GM21717 (cell line): ENCODE results near the gene ARHGEF18.
A peak's percentile ranks its signal among the peaks of the same experiment; 100 is the strongest.
"Not testable (repeated sequence)": the region's sequence is repeated elsewhere in the genome, so short reads cannot be mapped to it uniquely, and the experiment has no call there.

Experiments used
- ATAC-seq: cut with Tn5 transposase; IDR thresholded peaks from one replicate; pipeline ENCODE4 v1.9.1; 2021; ENCODE audit warnings: mild to moderate bottlenecking, moderate library complexity; ENCODE audit not compliant: unreplicated experiment

Gene ARHGEF18

GRCh38 chr19:7348587-7349230 lies at the start of gene ARHGEF18:
ARHGEF18 (plus strand) TSS chr19:7348937; CDS start chr19:7362891, 13,954 bp downstream.
- ATAC-seq: no peak

- no peak for ATAC-seq
These were observed 47.2 kb upstream of the ARHGEF18 start for GRCh38 chr19:7301525-7301924.

GRCh38 chr19:7303470-7303869 lies 45.3 kb upstream of the ARHGEF18 start:
- ATAC-seq: no peak

- ATAC-seq: no peak
These were observed 44.5 kb upstream of the ARHGEF18 start for GRCh38 chr19:7304200-7304599.

- ATAC-seq: no peak
These were observed 41.0 kb upstream of the ARHGEF18 start for GRCh38 chr19:7307590-7308218.

GRCh38 chr19:7308327-7308726 lies 40.4 kb upstream of the ARHGEF18 start:
- not testable (repeated sequence) for ATAC-seq

GRCh38 chr19:7311911-7312310 lies 36.8 kb upstream of the ARHGEF18 start:
- ATAC-seq: no peak

GRCh38 chr19:7312816-7313215 lies 35.9 kb upstream of the ARHGEF18 start:
- no peak for ATAC-seq

GRCh38 chr19:7318176-7318575 lies 30.6 kb upstream of the ARHGEF18 start:
- ATAC-seq: no peak

GRCh38 chr19:7326105-7326877 lies 22.4 kb upstream of the ARHGEF18 start:
- ATAC-seq: no peak

- no peak for ATAC-seq
These were observed 20.9 kb upstream of the ARHGEF18 start for GRCh38 chr19:7327802-7328201.

GRCh38 chr19:7328647-7329046 lies 20.1 kb upstream of the ARHGEF18 start:
- ATAC-seq: no peak

- no peak for ATAC-seq
These were observed 17.3 kb upstream of the ARHGEF18 start for GRCh38 chr19:7331446-7331845.

- ATAC-seq: no peak
These were observed 15.3 kb upstream of the ARHGEF18 start for GRCh38 chr19:7333198-7334118.

GRCh38 chr19:7336321-7336973 lies 12.3 kb upstream of the ARHGEF18 start:
- ATAC-seq: no peak

- peak; percentile 71 for ATAC-seq
These were observed 11.2 kb upstream of the ARHGEF18 start for GRCh38 chr19:7337380-7338194.

GRCh38 chr19:7340959-7341837 lies 7.5 kb upstream of the ARHGEF18 start:
- no peak for ATAC-seq

- no peak for ATAC-seq
These were observed 6.6 kb upstream of the ARHGEF18 start for GRCh38 chr19:7342143-7342542.
